C4-2B (cell line): ENCODE measurements around the gene MSI2.

ENCODE experiments used
- H3K27ac ChIP-seq: fragments of 450-650 bp; 2 replicates; pipeline ENCODE4 v1.5.1; 2017
- CTCF ChIP-seq: fragments of 450-650 bp; conservative IDR thresholded peaks from 2 replicates; pipeline ENCODE4 v1.5.1; 2017; ENCODE audit warnings: mild to moderate bottlenecking
- ZFX ChIP-seq: fragments of 450-650 bp; IDR thresholded peaks from 2 replicates; pipeline ENCODE4 v1.6.1; 2017

The MSI2 gene

DNA sequence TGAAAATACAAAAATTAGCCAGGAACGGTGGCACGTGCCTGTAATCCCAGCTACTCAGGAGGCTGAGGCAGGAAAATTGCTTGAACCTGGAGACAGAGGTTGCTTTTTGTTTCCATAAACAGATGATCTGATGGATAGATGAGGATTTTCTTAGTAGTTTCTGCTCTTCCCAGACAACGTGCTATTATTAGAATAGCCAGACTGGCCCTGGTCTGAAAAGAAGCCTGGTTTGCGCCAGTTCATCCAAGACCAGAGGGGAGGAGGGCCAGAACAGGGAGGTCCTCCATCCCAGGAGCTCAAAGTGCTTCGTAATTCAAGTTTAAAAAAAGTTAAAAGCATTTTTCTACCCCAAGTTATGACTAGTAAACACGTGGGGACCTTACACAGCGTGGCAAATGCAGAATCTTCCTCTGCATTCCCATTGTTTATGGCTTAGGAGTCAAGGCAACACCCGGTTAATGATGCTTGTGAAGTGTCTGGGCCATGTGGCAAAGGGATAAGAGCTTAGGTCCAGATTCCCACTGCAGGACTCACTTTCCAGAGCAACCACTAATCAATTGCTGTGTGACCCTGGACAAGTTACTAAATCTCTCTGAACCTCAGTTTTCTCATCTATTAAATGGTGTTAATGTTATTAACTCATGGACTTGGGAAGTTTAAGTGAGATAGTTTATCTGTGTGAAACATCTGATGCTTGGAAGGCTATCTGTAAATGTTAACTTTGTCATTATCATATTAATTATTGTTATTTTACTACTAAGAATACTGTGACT, 283.4 kb downstream of the MSI2 start:
- no peak for TF ChIP-seq CTCF
- no peak for TF ChIP-seq ZFX
- peak overlapping the region; percentile 62 for H3K27ac ChIP-seq

GRCh38 chr17:57540596-57540995, 284.3 kb downstream of the MSI2 start:
- H3K27ac ChIP-seq = no peak overlapping the region
- TF ChIP-seq ZFX = no peak
- TF ChIP-seq CTCF = no peak

- TF ChIP-seq ZFX = no peak
- TF ChIP-seq CTCF = no peak
- H3K27ac ChIP-seq = no peak overlapping the region
Measured at GRCh38 chr17:57541049-57541448, 284.7 kb downstream of the MSI2 start.

- H3K27ac ChIP-seq = no peak overlapping the region
- TF ChIP-seq CTCF (no peak), ZFX (no peak)
Measured at GRCh38 chr17:57541472-57542394, 285.4 kb downstream of the MSI2 start.

GRCh38 chr17:57542510-57542909, 286.2 kb downstream of the MSI2 start:
- H3K27ac ChIP-seq = no peak overlapping the region
- no peak for TF ChIP-seq CTCF
- no peak for TF ChIP-seq ZFX

GRCh38 chr17:57543230-57543629, 286.9 kb downstream of the MSI2 start:
- TF ChIP-seq CTCF (no peak), ZFX (no peak)
- no peak overlapping the region for H3K27ac ChIP-seq

DNA sequence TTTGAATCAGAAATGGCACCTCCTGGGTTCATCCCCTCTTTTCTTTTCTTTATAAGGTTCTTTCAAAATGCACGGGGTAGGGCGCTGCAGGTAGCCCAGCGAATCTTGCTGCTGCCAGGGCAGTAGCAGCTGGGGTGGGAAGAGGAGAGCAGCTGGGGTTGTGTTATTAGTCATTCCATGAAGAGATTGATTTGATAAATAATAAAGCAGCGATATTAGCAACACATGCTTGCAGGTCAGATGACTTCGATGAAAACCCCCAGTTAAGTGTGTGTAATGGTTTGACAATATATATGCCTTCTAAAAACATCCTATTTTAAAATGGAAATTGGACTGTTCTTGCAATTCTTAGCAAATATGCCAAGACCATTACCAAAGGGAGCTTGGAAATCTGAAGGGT, 288.1 kb downstream of the MSI2 start:
- H3K27ac ChIP-seq = no peak overlapping the region

More for the DNA sequence above, 288.1 kb downstream of the MSI2 start:
- TF ChIP-seq CTCF (no peak), ZFX (no peak)
